ENCODE measurements around the gene SLC6A3. TPM values are rescaled to one million over a fixed set of nuclear protein-coding genes. Genes with fewer than 3 reads are reported as not detected.

Gene SLC6A3
- total and polyA plus RNA-seq, 10 donors: 0.02 to 0.27 (median 0.07) TPM; not detected in 4

DNA sequence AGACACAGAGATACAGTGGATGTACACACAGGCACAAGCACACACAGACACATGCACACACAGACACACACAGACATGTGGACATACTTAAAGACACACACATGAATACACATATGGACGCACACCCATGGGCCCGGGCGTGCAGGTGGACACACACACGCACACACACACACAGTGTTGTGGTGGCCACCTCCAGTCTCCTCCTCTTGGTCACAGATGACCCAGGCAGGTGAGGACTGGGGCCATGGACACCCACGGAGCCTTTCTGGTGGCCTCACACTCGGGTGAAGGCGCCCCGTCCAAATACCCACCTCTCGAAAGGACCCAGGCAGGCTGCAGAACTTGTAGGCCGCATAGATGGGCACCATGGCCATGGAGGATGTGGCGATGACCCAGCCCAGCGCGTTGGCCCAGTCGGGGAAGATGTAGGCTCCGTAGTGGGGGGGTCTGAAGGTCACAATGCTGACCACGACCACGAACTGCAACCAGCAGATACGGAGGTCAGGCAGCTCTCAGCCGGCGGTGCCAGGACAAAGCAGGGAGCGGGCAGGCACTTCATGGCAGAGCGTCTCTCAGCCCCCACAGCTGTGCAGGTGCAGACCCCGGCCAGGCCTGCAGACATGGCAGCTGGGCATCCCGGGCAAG, 42.5 kb downstream of the SLC6A3 start:
- Histone ChIP-seq H3K9me3 (peaks cover 0 to 11% (median 3%) of the 10 kb centered on the region in 8 donors), H3K27ac (no peak overlapping the region), H3K36me3 (no peaks in the 10 kb centered on the region), H3K4me3 (no peak overlapping the region), H3K27me3 (replicated peaks in 1 of 7) (peaks cover 0 to 59% (median 6%) of the 10 kb centered on the region in 7 donors), H3K4me1 (no peaks in the 10 kb centered on the region)
- intact Hi-C loops (cut with DNase I; ENCODE audit: low total_unique reads): no loop called here
- WGBS, 5 donors: 86 to 96% (median 88%) methylated on average over 12 to 24 of the region's 24 CpGs
- no peak for TF ChIP-seq POLR2AphosphoS5 (IDR thresholded peaks at IDR 0.05)
- no peak for TF ChIP-seq CTCF (IDR thresholded peaks at IDR 0.05 in 8 of 11, conservative IDR thresholded peaks at IDR 0.05 in 3 of 11)
- no peak for TF ChIP-seq POLR2A (IDR thresholded peaks at IDR 0.05)
- peak; percentile 64 for DNase-seq

GRCh38 chr5:1401536-1402138, 43.6 kb downstream of the SLC6A3 start:
- Histone ChIP-seq H3K4me1 (no peaks in the 10 kb centered on the region), H3K27me3 (replicated peaks in 1 of 7) (peaks cover 0 to 57% (median 6%) of the 10 kb centered on the region in 7 donors), H3K36me3 (no peaks in the 10 kb centered on the region), H3K4me3 (no peak overlapping the region), H3K9me3 (peaks cover 0 to 11% (median 3%) of the 10 kb centered on the region in 8 donors), H3K27ac (no peak overlapping the region)
- 57 to 78% (median 60%) methylated on average over 5 to 14 of the region's 14 CpGs for WGBS, 5 donors
- intact Hi-C loops (cut with DNase I; ENCODE audit: low total_unique reads): no loop called here
- no peak for DNase-seq
- TF ChIP-seq POLR2AphosphoS5 (IDR thresholded peaks at IDR 0.05) (no peak), POLR2A (IDR thresholded peaks at IDR 0.05) (no peak)

- H3K36me3 ChIP-seq: no peaks in the 10 kb centered on the region
- intact Hi-C loops (cut with DNase I; ENCODE audit: low total_unique reads): no loop called here
- peaks cover 0 to 57% (median 6%) of the 10 kb centered on the region in 7 donors for H3K27me3 ChIP-seq (replicated peaks in 1 of 7)
- H3K4me3 ChIP-seq: no peak overlapping the region
- H3K9me3 ChIP-seq: peaks cover 0 to 11% (median 3%) of the 10 kb centered on the region in 8 donors
- DNase-seq: no peak
- no peak for TF ChIP-seq CTCF (IDR thresholded peaks at IDR 0.05 in 8 of 11, conservative IDR thresholded peaks at IDR 0.05 in 3 of 11)
- TF ChIP-seq POLR2AphosphoS5 (IDR thresholded peaks at IDR 0.05): no peak
- no peak for TF ChIP-seq POLR2A (IDR thresholded peaks at IDR 0.05)
- H3K4me1 ChIP-seq: no peaks in the 10 kb centered on the region
- WGBS, 5 donors: 74 to 84% (median 81%) methylated on average over 12 of the region's 12 CpGs
- H3K27ac ChIP-seq: no peak overlapping the region
These were observed 44.3 kb downstream of the SLC6A3 start for GRCh38 chr5:1400936-1401335.

DNA sequence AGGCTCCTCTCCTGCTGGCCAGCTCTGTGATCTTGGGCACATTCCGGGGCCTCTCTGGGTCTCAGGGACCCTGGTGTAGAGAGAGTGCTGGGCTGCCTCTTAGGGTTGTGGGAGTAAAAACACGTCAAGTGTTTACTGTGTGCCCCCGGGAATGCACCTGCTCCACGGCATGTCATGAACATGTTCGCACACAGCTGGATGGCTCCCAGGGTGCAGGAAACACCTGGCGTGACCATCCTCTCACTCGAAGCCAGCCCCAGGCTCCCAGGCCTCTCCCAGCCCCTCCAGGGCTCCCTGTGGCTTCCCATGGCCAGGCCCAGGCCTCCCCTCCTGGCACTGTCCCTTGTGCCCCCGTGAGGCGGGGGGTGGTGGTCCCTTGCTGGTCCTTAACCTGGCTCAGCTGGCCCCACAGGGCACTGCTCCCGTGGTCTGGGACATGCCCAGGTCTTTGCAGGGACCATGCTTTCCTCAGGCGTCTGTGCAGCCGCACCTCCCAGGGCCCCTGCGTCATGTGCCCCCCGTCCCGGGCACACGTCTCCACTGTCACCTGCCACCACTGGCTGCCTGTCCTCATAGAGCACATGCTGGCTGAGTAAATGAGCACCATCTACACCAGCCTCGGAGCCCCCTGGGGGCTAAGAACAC, 44.9 kb downstream of the SLC6A3 start:
- DNase-seq: no peak
- H3K4me3 ChIP-seq: no peak overlapping the region
- peaks cover 0 to 11% (median 3%) of the 10 kb centered on the region in 8 donors for H3K9me3 ChIP-seq
- TF ChIP-seq CTCF (IDR thresholded peaks at IDR 0.05 in 8 of 11, conservative IDR thresholded peaks at IDR 0.05 in 3 of 11) (no peak), POLR2A (IDR thresholded peaks at IDR 0.05) (no peak)
- intact Hi-C loops (cut with DNase I; ENCODE audit: low total_unique reads): no loop called here
- 73 to 77% (median 74%) methylated on average over 10 to 17 of the region's 17 CpGs for WGBS, 5 donors
- H3K36me3 ChIP-seq: no peaks in the 10 kb centered on the region
- H3K4me1 ChIP-seq: no peaks in the 10 kb centered on the region
- H3K27ac ChIP-seq: no peak overlapping the region
- peaks cover 0 to 62% (median 7%) of the 10 kb centered on the region in 7 donors for H3K27me3 ChIP-seq (replicated peaks in 1 of 7)

Data from spleen (tissue), 11 donors.